ENCODE results near the gene BICRA.
A peak's percentile ranks its signal among the peaks of the same experiment; 100 is the strongest.
"Not testable (repeated sequence)": the region's sequence is repeated elsewhere in the genome, so short reads cannot be mapped to it uniquely, and the experiment has no call there.

Gene BICRA

GRCh38 chr19:47714855-47715254, 105.9 kb downstream of the BICRA start:
- not testable (repeated sequence) for DNase-seq (ENCODE audit: low read depth, low spot score)

GRCh38 chr19:47716270-47716937, 107.5 kb downstream of the BICRA start:
- DNase-seq (ENCODE audit: low read depth, low spot score), result no peak

- DNase-seq (ENCODE audit: low read depth, low spot score), result not testable (repeated sequence)
Measured at GRCh38 chr19:47718415-47719046, 109.6 kb downstream of the BICRA start.

- DNase-seq (ENCODE audit: low read depth, low spot score), result no peak
Measured at GRCh38 chr19:47719047-47719859, 110.3 kb downstream of the BICRA start.

- DNase-seq (ENCODE audit: low read depth, low spot score), result no peak
Measured at GRCh38 chr19:47720669-47721422, 111.9 kb downstream of the BICRA start.

GRCh38 chr19:47723581-47723940, 114.6 kb downstream of the BICRA start:
- DNase-seq (ENCODE audit: low read depth, low spot score), result no peak

GRCh38 chr19:47725759-47726401, 116.9 kb downstream of the BICRA start:
- no peak for DNase-seq (ENCODE audit: low read depth, low spot score)

- DNase-seq (ENCODE audit: low read depth, low spot score), result no peak
Measured at GRCh38 chr19:47726467-47726866, 117.5 kb downstream of the BICRA start.

GRCh38 chr19:47728295-47728694, 119.4 kb downstream of the BICRA start:
- not testable (repeated sequence) for DNase-seq (ENCODE audit: low read depth, low spot score)

- no peak for DNase-seq (ENCODE audit: low read depth, low spot score)
Measured at GRCh38 chr19:47729468-47729798, 120.5 kb downstream of the BICRA start.

- no peak for DNase-seq (ENCODE audit: low read depth, low spot score)
Measured at GRCh38 chr19:47729799-47730520, 121.0 kb downstream of the BICRA start.

- no peak for DNase-seq (ENCODE audit: low read depth, low spot score)
Measured at GRCh38 chr19:47730521-47730889, 121.6 kb downstream of the BICRA start.

- no peak for DNase-seq (ENCODE audit: low read depth, low spot score)
Measured at GRCh38 chr19:47730910-47731309, 122.0 kb downstream of the BICRA start.

- no peak for DNase-seq (ENCODE audit: low read depth, low spot score)
Measured at GRCh38 chr19:47735131-47735530, 126.2 kb downstream of the BICRA start.

- no peak for DNase-seq (ENCODE audit: low read depth, low spot score)
Measured at GRCh38 chr19:47740866-47741519, 132.1 kb downstream of the BICRA start.

- DNase-seq (ENCODE audit: low read depth, low spot score), result no peak
Measured at GRCh38 chr19:47741544-47742140, 132.7 kb downstream of the BICRA start.

GRCh38 chr19:47742634-47743033, 133.7 kb downstream of the BICRA start:
- no peak for DNase-seq (ENCODE audit: low read depth, low spot score)

GRCh38 chr19:47745010-47745901, 136.3 kb downstream of the BICRA start, which contains the start of gene NOP53:
NOP53 (plus strand) TSS chr19:47745546; CDS start chr19:47745560, 14 bp downstream.
- DNase-seq (ENCODE audit: low read depth, low spot score), result peak; percentile 96

GRCh38 chr19:47746129-47746528, 137.2 kb downstream of the BICRA start:
- DNase-seq (ENCODE audit: low read depth, low spot score), result not testable (repeated sequence)
